Islet precursor cell (in vitro differentiated cells): ENCODE results near the gene PCSK6.
"Not testable (repeated sequence)": the region's sequence is repeated elsewhere in the genome, so short reads cannot be mapped to it uniquely, and the experiment has no call there.

Source experiments
- DNase-seq: peaks from one replicate; pipeline ENCODE4 v3.0.0-alpha.2; 2018

PCSK6 gene

DNA sequence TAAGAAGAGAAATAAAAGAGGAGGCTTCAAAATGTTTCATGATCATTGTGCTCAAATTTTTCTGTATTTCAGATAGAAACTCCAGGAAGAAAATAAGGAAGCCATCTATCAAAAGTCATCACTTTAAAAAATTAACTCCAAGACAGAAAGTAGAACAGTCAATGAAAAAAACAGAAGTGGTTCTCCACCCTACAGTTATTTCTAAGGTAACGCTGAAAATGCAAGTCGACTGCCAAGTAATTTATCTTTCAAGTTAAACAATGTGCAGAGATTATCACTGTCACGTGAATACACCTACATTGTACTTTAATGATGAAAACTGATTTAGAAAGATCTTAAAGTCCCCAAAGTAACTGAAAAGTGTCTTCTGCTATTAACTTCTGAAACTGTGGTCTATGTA lies 115.9 kb downstream of the PCSK6 start:
- DNase-seq, result no peak

DNA sequence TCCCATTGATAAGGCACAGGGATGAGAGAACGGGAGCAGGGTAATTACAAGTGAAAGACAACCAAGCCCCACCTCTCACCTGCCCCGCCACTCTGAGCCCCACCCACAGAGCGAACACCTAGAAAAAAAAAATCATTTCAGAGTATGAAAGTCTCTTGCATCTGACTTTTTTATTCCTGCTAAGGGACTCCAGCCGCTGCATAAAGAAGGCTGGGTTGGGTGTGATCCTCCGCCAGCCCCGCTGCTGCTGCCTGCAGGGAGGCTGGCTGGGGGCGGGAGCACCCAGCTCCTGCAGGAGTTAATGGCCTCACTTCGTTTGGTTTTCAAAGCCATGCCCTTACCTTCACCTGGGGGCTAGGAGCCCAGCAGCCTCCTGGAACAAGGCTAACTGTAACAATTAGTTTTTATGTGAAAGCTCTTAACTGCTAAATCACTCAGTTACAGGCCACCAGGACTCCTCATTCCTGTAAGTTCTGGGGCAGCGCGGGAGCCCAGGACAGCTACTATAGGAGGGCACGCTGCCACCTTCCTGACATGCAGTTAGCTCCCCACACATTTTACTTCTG lies 116.5 kb downstream of the PCSK6 start:
- peak; percentile 75 for DNase-seq

- no peak for DNase-seq
These were observed 117.3 kb downstream of the PCSK6 start for GRCh38 chr15:101372149-101372577.

- no peak for DNase-seq
These were observed 118.0 kb downstream of the PCSK6 start for GRCh38 chr15:101371519-101371918.

DNA sequence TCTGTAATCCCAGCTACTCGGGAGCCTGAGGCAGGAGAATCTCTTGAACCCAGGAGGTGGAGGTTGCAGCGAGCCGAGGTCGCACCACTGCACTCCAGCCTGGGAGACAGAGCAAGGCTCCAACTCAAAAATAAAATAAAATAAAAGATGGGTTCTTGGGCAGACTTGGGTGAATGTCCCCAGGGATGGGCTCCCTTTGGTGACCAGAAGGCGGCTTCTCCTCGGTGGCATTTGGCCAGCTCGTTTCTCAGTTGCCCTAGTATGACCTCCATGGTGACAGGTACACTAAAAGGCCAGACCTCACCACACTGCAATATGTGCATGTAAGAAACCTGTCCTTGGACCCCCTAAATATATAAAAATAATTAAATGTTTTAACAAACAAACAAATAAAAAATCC lies 118.4 kb downstream of the PCSK6 start:
- DNase-seq, result no peak

- DNase-seq, result no peak
These were observed 119.0 kb downstream of the PCSK6 start for GRCh38 chr15:101370330-101371024.

DNA sequence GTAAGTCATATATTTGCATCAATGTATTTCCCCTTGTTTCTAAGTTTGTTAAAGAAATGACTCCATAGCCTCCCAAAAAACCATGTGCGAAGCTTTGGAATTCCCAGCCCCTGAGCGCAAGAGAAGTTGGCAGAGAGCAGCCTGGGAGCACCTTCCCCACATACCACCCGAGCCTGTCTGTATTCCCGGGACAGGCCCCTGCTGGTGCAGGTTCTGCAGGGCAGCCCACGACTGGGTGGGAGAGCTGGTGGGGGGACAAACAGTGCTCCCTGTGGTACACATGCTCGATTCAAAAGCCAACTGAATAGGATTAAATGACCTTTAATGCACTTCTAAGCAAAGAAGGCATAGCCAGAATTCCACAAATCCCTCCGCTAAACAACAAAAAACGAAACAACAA lies 119.8 kb downstream of the PCSK6 start:
- peak; percentile 46 for DNase-seq

- DNase-seq, result peak; percentile 38
These were observed 120.5 kb downstream of the PCSK6 start for GRCh38 chr15:101368861-101369642.

DNA sequence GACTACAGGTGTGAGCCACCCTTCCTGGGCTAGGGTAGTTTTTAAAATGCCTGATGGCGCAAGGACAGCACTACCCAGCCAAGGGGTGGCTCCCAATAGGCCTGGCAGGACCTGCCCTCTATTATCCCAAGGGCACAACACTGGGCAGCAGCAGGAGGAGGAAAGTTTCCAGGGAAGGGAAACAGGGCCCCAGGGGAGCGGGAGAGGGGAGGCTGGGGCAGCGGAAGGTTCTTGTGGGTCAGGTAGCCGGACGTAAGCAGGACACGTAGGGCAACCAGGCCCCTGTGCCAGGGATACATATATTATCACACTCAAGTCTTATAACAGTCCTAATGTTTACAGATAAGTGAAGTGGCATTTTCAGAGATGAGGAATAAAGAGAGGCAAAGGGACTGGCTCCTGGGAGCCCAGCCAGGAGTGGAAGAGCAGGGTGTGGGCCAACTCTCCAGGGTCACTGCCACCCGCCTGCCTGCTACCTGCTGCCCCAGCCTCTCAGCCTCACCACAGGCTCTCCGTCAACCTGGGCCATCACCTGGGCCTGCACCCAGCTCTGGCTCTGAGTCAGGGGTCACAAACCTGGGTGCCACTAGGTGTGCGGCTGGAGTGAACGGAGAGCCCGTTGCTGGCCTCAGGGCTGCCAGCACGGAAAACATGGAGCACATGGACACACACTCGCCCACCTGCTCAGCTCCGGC lies 121.3 kb downstream of the PCSK6 start:
- DNase-seq, result peak; percentile 26

GRCh38 chr15:101366853-101367252 lies 122.7 kb downstream of the PCSK6 start:
- DNase-seq, result no peak

DNA sequence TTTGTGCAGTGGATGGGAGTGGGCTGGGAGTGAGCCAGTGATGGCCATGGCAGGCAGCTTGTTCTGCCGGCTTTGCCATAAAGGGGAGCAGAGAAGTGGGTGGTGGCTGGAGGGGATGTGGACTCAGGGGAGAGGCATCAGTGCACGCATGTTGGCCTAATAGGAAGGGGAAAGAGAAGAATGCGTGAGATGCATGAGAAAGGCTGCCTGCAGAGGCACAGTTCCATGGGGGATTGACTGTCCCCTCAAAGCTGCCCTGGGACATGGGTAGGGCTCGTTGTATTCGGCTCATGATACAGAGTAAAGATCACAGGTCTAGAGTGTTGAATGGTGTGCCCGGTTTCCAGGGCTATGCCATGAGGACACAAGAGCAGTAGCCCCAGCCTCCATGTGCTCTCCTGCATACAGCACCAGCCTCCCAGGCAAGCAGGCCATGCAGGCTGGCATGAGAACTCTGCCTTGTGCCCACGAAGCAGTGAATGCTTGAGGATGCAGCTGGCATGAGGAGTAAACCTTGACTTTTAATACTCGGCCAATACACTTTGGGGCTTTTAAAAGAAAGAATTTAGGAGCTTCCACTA lies 126.4 kb downstream of the PCSK6 start:
- peak; percentile 20 for DNase-seq

- DNase-seq, result peak; percentile 44
These were observed 127.1 kb downstream of the PCSK6 start for GRCh38 chr15:101362359-101362758.

DNA sequence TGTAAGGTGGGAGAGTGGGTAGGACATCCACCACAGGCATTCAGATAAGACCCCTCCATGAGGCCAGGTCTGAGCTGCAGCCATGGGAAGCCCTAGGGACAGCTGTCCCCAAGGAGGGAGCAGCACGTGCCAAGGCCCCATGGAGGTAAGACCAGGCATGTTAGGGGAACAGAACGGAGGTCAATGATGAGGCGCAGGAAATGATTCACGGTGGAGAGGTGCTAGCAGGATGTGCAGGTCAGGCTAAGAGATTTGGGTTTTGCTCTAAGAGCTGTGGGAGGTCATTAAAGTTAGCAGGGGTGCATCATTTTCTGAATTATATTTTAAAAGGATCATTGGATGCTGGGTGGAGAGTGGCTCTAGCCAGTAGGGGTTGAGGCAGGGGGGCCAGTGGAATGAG lies 128.1 kb downstream of the PCSK6 start:
- no peak for DNase-seq

GRCh38 chr15:101359365-101359947 lies 130.1 kb downstream of the PCSK6 start:
- DNase-seq, result no peak

DNA sequence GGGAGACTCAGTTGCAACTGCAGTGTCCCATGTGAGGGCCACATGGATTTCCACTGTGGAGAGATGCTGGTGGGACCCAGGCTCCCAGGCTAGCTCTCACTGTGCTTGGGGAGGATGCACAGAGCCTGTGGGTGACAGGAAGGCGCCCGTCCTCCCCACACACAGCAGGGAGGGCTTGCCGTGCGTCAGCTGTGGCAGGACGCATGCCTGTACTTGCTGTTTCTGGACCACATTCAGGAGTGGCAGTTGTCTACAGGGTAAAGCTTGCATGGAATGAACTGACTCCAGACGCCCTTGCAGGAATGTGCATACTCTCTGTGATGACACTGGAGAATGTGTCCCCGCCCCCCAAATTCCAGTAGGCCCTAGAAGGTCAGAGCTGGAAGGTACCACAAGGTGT lies 130.6 kb downstream of the PCSK6 start:
- DNase-seq, result peak; percentile 88

- DNase-seq, result no peak
These were observed 131.6 kb downstream of the PCSK6 start for GRCh38 chr15:101357885-101358284.

DNA sequence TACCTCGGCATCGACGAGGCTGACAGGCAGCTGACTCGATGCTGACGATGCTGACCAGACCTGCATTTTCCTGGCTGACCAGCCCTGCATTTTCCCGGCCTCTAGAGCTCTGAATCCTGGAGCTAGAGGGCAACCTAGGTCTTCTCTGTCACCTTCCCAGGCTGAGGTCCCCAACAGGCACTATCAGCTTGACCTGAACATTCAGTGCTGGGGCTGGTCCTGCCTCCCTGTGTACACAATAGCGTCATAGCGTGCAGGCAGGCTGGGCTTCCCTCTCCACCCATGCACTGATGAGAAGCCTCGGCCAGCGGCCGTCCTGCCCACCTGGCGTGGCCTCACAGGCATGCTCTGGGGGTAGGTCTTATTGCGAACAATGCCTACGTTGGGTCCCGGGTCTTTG lies 132.2 kb downstream of the PCSK6 start:
- peak; percentile 71 for DNase-seq

GRCh38 chr15:101356512-101357172 lies 132.9 kb downstream of the PCSK6 start:
- not testable (repeated sequence) for DNase-seq

DNA sequence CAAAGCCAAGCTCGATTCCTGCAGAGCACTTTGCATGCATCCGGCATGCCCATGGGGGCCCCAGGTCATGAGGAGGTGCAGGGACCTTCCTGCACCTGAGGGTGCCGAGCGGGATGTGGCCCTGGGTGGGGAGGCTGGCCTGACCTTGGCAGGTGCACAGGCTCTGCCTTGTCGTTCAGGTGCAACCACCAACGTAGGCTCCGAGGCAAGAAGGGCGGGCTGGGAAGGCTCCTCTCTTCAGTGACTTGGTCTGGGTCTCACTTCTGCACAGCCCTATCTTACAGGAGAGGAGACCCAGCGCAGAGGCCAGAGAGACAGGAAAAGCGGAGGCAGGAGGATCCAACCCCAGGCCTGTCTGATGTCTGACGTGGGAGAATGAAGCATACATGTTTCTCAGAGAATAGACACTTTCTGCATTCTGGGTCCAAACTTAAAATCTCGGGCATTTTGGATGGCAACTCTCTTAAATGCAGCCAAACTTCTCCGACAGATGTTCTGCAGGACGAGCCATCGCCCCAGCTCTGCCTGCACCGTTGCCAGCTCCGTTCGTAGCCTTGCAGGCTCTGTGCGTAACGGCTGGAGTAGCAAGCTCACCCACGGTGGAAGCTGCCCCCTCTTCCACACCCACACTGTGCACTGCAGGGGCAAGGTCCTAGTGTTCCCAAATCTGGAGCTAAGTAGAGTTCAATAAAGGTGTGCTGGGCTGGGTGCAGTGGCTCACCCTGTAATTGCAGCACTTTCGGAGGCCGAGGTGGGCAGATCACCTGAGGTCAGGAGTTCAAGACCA lies 133.6 kb downstream of the PCSK6 start:
- DNase-seq, result peak; percentile 40

DNA sequence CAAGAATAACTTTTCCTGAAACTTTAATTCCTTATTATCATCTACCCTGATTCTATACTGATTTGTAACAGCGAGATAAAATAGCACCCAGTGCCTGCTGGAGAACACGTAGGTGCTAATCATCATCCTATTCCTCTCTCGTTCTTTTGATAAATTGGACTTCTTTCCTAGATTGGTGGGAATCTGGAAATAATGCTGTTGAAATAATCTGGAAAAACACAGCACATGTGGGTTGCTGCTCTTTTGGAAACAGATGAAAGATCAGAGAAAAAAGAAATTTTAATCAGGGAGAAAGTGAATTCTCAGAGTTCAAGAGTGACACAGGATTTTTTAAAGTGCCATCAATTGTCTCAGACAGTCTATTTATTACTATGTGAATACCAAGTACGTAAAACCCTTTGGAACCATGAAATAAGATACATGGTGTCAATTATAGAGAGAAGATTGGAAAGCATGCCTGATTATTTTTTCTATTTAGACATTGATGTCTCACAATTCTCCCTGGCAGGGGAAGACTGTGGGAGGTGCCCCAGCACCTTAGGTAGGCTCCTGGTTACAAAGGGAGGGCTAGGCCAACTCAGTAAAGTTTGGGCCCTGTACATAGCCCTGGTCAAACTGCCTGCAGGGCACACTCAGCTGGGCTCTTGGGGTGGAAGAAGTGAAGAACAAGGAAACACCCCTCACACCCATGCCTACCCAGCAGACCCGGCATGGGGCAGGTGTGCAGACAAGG lies 134.4 kb downstream of the PCSK6 start:
- DNase-seq, result no peak

- no peak for DNase-seq
These were observed 136.3 kb downstream of the PCSK6 start for GRCh38 chr15:101353240-101353639.
